GM12872 (cell line): Measurements from ENCODE around the gene TNFRSF12A.

Experiments
- TF ChIP-seq, protein P1 (sequence below): IDR thresholded peaks from 3 replicates; pipeline ENCODE4 v1.5.1; 2011; ENCODE audit warnings: low read depth, mild to moderate bottlenecking, low read length, moderate library complexity; ENCODE audit not compliant: insufficient read depth

TNFRSF12A gene, protein sequence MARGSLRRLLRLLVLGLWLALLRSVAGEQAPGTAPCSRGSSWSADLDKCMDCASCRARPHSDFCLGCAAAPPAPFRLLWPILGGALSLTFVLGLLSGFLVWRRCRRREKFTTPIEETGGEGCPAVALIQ

DNA sequence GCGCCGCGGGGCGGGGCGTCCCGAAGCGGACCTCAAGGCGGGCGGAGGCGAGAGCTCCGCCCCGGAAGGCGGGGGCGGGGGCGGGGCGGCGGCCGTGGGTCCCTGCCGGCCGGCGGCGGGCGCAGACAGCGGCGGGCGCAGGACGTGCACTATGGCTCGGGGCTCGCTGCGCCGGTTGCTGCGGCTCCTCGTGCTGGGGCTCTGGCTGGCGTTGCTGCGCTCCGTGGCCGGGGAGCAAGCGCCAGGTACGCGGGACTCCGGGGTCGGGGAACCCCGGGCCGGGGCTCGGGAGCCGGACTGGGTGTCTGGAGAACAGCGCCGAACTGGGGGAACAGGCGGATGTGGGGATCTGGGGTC, at the start of gene TNFRSF12A:
Gene TNFRSF12A (plus strand): TSS at position 122 of the 357 bp plus-strand sequence. CDS start 30 bp downstream, at position 152.
- TF ChIP-seq, protein P1, sequence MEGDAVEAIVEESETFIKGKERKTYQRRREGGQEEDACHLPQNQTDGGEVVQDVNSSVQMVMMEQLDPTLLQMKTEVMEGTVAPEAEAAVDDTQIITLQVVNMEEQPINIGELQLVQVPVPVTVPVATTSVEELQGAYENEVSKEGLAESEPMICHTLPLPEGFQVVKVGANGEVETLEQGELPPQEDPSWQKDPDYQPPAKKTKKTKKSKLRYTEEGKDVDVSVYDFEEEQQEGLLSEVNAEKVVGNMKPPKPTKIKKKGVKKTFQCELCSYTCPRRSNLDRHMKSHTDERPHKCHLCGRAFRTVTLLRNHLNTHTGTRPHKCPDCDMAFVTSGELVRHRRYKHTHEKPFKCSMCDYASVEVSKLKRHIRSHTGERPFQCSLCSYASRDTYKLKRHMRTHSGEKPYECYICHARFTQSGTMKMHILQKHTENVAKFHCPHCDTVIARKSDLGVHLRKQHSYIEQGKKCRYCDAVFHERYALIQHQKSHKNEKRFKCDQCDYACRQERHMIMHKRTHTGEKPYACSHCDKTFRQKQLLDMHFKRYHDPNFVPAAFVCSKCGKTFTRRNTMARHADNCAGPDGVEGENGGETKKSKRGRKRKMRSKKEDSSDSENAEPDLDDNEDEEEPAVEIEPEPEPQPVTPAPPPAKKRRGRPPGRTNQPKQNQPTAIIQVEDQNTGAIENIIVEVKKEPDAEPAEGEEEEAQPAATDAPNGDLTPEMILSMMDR: no peak

DNA sequence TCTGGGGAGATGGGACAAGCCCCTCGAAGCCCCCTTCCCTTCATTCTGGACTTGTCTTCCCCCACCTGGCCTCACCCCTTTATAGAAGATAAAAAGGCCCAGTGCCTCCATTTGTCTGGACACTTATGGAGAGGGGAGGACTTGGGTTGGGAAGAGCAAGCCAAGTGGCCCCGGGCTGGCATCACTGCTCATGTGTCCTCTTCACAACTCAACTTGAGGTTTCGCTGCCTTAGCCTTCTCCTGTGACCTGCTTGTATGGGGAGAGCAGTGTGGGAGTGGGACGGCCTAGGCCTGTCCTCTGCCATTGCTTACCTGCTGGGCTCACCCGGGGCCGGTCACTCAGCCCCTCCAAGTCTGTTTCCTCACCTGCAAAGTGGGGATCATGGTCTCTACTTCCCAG, 49.6 kb upstream of the TNFRSF12A start:
- TF ChIP-seq, protein P1: no peak

DNA sequence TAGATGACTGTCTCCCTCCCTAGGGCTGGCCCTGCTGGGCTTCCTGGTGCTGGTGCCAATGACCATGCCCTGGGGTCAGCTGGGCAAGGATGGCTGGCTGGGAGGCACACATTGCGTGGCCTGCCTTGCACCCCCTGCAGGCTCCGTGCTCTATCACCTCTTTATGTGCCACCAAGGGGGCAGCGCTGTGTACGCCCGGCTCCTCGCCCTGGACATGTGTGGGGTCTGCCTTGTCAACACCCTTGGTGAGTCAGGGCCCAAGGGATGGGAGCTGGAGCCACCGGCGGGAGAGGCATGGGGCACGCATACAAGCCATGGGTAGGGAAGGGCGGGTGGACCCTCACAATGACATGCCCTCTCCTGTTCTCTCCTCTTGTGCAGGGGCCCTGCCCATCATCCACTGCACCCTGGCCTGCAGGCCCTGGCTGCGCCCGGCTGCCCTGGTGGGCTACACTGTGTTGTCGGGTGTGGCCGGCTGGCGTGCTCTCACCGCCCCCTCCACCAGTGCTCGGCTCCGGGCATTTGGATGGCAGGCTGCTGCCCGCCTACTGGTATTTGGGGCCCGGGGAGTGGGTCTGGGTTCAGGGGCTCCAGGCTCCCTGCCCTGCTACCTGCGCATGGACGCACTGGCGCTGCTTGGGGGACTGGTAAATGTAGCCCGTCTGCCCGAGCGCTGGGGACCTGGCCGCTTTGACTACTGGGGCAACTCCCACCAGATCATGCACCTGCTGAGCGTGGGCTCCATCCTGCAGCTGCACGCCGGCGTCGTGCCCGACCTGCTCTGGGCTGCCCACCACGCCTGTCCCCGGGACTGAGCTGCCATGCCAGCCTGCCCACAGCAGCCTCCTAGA, 48.8 kb upstream of the TNFRSF12A start:
- TF ChIP-seq, protein P1: no peak

DNA sequence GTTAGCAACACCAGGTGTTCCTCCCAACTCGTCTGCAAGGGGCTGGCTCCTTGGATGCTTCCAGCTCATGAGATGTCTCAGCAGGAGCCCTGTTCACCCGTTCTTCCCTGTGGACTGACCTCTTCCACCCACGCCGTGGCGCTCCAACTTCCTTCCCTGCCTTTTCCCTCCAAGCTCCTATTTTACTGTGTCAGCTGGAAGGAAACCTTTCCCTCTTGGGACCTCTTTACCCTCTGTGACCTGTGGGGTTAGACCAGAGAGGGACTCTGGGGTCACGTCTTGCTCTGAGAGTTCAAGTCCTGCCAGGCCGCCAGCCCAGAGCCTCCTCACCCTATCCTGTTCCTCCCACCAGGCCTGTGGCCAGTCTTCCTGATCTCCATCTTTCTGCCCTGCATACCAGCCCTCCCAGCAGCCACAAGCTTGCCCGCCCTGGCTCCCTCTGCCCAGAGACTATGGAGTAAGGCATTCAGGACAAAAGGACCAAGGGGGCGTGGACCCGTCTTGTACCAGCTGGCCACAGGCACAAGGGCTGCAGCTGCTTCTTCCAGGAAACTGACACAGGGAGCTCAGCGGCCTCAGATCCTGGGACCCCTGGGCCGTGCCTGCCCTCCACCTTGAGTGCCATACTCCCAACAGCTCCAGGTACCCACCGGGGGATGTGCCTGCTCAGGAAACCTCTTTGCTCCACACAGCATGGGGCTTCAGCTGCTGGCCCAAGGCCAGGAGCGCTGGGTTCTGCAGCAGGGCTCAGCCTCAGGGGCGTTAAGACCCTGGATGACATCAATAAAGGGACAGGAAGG, 48.0 kb upstream of the TNFRSF12A start:
- TF ChIP-seq, protein P1: no peak

DNA sequence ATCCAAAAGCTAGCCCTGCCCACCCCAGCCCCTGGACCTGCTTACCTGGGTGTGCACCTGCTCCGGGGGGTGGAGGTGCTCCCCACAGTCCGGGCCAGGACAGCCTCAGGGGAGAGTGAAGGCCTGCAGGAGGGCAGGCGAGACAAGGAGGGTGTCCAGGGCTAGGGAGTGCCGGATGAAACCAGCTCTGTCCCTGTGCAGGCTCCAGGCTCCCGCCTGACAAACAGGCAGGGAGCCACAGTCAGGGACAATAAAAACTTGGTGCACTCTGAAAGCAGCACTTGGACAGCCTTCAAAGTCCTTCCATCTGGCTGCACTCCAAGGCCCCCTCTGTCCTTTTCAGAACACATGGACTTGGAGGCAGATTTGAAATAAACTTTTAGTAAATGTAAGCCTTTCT, 47.1 kb upstream of the TNFRSF12A start:
- TF ChIP-seq, protein P1: no peak

DNA sequence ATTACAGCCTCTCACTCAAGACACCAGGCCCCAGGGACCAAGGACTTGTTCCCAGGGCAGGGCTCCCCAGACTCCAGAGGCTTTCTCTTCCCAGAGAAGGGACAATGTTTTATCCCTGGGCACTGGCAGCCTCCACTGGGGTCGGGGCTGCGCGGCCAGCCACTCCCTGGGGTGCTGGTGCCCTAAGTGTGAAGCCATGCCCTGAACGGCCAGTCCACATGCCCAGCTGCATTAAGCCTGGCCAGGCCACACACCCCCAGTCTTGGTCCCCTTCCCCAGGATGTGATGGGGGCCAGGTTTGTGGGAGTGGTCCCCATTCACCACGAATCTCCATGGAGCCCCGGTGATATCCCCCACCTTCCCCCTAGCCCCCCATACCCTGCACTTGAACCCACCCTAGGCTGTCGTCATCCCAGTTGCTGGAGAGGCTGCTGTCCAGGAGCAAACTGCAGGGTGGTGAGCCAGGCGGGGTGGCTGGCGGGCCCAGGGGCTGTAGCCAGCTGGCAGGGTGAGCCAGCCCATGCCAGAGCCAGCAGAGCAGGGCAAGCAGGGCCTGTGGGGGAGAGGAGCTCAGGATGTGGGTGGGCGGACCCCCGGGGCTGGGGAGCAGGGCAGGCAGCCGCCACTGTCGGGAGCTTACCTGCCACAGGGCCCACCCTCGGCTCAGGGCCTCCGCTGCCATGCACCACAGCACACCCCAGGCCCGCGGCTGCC, 46.4 kb upstream of the TNFRSF12A start:
- TF ChIP-seq, protein P1: no peak
